Coronary artery (tissue), 2 donors: Measurements from ENCODE around the gene CLEC20A.

Source experiments
- DNase-seq: peaks from one replicate; pipeline ENCODE4 v3.0.0-alpha.2; 2017; ENCODE audit warnings: low spot score
- H3K27ac ChIP-seq, 2 donors: fragments of 200-600 bp; sonication (generic); one replicate each; pipeline ENCODE4 v1.5.1; 2016 to 2019
- H3K4me3 ChIP-seq: fragments of 200-600 bp; sonication (generic); 2 replicates; pipeline ENCODE4 v1.5.1; 2016; ENCODE audit warnings: mild to moderate bottlenecking, moderate library complexity
- CTCF ChIP-seq: fragments of 200-600 bp; sonication (generic); IDR thresholded peaks from one replicate; pipeline ENCODE4 v1.5.1; 2019; ENCODE audit warnings: antibody characterized with exemption

CLEC20A gene

GRCh38 chr1:178494569-178494971 is 2.2 kb downstream of the CLEC20A start:
- Histone ChIP-seq H3K27ac (no peak overlapping the region), H3K4me3 (no peak overlapping the region)
- no peak for TF ChIP-seq CTCF
- no peak for DNase-seq

- Histone ChIP-seq H3K27ac (no peak overlapping the region), H3K4me3 (no peak overlapping the region)
- no peak for DNase-seq
- TF ChIP-seq CTCF = no peak
These were observed 3.4 kb downstream of the CLEC20A start for GRCh38 chr1:178493301-178493741.

- no peak for DNase-seq
- H3K4me3 ChIP-seq = no peak overlapping the region
- no peak overlapping the region for H3K27ac ChIP-seq
- no peak for TF ChIP-seq CTCF
These were observed 4.4 kb downstream of the CLEC20A start for GRCh38 chr1:178492341-178492740.

GRCh38 chr1:178491721-178492120 is 5.0 kb downstream of the CLEC20A start:
- H3K4me3 ChIP-seq = no peak overlapping the region
- no peak for DNase-seq
- no peak overlapping the region for H3K27ac ChIP-seq
- no peak for TF ChIP-seq CTCF

GRCh38 chr1:178490967-178491366 is 5.8 kb downstream of the CLEC20A start:
- no peak for DNase-seq
- TF ChIP-seq CTCF = no peak
- Histone ChIP-seq H3K4me3 (no peak overlapping the region), H3K27ac (no peak overlapping the region)

GRCh38 chr1:178490136-178490535 is 6.6 kb downstream of the CLEC20A start:
- no peak for DNase-seq

More at GRCh38 chr1:178490136-178490535, 6.6 kb downstream of the CLEC20A start:
- Histone ChIP-seq H3K4me3 (no peak overlapping the region), H3K27ac (no peak overlapping the region)
- TF ChIP-seq CTCF = no peak
